ENCODE results near the gene DNAH17.

DNAH17 gene

DNA sequence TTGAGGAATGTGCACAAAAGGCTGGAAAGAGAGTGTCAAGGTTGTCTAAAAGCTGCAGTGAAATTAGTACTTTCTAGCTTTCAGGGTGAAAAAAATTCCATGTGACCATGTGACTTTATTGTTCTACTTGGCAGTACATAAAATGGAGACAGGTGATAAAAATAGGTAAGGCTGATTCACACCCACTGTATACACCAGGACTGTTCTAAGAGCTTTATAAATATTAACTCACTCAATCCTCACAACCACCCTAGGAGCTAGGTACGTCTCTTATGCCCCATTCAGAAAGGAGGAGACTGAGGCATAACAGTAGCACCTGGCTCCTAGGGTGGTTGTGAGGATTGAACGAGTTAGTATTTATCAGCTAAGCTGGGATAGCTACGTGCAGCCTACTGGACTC, 28.2 kb upstream of the DNAH17 start:
- no peak for DNase-seq

DNA sequence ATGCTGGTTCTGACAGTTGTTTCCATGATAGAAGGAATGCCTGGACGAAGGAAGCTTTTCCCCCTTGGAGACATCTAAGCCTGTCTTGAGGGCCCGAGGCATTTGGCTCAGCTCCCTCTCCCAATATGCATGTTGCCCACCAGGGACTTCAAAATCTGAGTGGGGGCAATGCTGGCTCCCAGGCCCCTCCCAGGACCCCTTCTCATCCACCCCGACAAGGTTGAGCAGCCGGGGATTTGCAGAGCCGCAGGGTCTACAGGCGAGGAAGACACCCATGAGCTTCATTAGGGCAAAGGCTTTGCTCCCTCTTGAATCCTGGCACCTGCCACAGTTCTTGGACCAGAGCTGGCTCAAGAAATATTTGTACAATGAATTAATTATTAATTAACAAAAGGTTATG, 25.1 kb upstream of the DNAH17 start:
- DNase-seq = no peak

GRCh38 chr17:78601577-78602190, 24.5 kb upstream of the DNAH17 start:
- DNase-seq = no peak

- DNase-seq = peak; percentile 26
Measured at GRCh38 chr17:78600181-78600721, 23.1 kb upstream of the DNAH17 start.

GRCh38 chr17:78599419-78599818, 22.2 kb upstream of the DNAH17 start:
- peak; percentile 49 for DNase-seq

DNA sequence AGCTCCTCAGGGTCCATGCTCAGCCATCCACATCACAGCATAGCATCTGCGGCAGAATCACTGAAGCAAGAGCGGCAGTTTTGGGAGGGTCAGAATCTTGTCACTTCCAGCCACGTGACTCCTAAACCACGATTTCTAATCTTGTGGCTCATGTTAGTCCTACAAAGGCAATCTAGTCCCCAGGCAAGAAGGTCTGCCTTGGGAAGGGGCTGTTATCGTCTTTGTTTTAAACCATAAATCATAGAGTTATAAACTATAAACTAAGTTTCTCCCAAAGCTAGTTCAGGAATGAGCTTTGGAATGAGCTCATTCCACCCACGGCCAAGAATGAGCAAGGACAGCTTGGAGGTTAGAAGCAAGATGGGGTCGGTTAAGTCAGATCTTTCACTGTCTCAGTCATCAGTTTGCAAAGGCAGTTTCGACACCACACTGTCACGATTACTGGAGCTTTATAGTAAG, 20.8 kb upstream of the DNAH17 start:
- peak; percentile 82 for DNase-seq

GRCh38 chr17:78596871-78597764, 19.9 kb upstream of the DNAH17 start:
- no peak for DNase-seq

DNA sequence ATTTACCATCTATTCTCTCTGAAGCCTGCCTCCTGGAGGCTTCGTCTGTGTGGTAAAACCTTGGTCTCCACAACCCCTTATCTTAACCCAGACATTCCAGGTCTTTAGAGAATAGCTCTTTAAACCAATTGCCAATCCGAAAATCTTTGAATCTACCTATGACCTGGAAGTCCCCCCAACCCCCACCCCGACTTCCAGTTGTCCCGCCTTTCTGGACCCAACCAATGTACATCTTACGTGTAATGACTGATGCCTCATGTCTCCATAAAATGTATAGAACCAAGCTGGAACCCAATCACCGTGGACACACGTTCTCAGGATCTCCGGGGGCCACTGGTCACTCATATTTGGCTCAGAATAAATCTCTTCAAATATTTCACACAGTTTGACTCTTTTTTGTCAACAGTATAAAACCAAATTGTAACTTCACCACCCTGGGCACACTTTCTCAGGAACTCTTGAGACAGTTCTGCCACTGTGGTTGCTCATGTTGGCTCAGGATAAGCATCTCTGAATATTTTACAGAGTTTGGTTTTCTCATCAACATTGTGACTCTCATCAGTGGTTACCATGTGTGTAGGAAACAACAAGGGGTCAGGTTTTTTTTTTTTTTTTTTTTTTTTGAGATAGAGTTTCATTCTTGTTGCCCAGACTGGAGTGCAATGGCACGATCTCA, 18.1 kb upstream of the DNAH17 start:
- DNase-seq = no peak

DNA sequence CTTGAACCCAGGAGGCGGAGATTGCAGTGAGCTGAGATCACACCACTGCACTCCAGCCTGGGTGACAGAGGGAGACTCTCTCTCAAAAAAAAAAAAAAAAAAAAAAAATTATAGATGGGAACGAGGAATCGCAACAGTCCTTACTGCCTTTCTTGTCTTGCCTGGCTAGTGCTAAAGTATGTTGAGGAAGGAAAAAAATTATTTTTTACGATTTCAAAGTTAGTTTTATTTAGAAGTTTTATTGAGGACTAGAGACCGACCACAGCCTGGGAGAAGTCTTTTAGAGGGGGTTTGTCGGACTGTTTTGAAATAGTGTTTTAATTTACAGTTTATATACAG, 15.8 kb upstream of the DNAH17 start:
- DNase-seq = no peak

GRCh38 chr17:78591263-78591671, 14.1 kb upstream of the DNAH17 start:
- DNase-seq = no peak

DNA sequence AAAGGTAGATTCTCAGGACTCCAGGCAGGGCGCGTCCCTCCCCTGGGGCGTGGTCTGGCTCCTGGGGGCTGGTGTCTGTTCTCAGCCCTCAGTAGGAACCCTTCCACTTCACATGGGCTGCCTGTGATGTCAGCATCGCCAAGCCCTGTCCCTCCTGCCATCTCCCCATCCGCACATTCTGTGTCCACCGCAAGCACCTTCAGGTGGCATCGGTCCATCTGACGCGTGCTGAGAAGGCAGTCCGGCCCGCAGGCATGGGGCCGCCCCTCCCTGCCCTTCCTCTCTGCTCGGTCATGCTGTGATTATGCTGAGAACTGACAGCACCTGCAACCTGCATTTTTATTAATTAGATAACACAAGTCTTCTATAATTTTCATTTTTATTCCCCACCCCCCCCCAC, 12.7 kb upstream of the DNAH17 start:
- DNase-seq = no peak

DNA sequence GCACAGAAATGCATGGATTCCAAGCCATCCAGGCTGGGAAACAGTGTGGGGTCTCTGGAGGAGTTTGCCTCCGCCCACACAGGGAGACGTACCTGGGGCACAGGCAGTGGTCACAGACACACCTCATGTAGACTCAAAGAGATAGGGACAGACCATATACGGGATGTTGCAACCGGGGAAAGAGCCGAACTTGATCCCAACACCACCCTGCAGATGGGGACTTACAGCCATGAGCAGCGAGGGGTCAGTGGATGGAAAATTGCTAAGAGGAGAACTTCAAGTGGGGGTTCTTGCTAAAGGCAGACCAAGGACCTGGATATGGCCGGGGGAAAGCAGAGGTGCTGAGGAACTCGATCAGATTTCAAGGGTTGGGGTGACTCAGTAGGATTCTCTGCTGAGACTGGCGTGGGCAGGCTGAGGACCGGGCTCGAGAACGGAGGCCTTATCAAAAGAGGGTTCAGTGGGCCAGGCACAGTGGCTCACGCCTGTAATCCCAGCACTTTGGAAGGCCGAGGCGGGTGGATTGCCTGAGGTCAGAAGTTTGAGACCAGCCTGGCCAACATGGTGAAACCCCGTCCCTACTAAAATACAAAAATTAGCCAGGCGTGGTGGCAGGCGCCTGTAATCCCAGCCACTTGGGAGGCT, 12.0 kb upstream of the DNAH17 start:
- DNase-seq = no peak

DNA sequence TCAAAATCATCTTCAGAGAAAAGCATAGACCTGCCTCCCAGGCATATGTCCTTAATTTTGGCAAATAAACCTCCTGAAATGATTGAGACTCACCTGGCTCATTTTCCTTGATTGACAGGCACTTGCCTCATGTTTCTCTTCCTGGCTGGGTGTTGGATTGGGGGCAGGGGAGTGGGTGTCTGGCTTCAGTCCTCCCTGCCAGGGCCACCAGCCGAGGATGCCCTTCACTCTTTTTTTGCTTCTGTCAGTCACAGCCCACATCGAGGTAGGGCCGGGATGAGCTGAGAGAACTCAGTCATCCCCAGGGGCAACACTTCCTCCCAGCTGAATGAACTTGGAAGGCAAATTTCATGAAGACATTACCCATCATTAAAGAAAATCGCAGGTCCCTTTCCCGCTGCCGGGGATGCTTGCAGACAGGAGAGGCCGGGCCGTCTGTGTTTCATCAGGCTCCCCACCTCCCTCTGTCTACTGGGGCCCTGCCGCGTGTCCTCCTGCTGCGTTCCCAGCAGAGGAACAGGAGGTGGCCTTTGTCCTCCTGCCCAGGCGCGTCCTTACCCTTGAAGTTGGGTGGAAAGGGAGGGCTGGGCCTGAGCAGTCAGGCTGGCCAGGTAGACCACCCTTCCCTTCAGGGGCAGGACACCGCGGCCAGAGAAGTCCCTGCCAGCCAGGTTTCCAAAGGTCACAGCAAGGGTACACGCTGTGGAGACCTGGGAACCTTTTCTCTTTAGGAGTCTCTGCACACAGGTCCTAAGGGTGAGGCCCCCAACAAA, 11.2 kb upstream of the DNAH17 start:
- DNase-seq = no peak

- no peak for DNase-seq
Measured at GRCh38 chr17:78585006-78585630, 7.9 kb upstream of the DNAH17 start.

GRCh38 chr17:78583091-78583490, 5.9 kb upstream of the DNAH17 start:
- DNase-seq = no peak

DNA sequence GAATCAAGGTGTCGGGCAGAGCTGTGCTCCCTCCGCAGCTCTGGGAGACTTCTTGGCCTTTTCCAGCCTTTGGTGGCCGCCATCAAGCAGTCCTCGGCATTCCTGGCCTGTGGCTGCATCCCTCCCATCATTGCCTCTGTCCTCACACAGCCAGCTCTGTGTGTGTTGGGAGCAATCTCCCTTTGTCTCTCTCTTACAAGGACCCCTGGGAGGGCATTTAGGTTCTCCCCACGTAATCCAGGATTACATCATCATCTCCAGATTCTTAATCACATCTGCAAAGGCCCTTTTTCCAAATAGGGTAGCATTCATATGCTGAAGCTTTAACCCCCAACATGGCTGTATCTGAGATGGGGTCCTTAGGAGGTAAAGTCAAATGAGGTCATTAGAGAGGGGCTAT, 4.1 kb upstream of the DNAH17 start:
- no peak for DNase-seq

- no peak for DNase-seq
Measured at GRCh38 chr17:78580277-78580804, 3.1 kb upstream of the DNAH17 start.

DNA sequence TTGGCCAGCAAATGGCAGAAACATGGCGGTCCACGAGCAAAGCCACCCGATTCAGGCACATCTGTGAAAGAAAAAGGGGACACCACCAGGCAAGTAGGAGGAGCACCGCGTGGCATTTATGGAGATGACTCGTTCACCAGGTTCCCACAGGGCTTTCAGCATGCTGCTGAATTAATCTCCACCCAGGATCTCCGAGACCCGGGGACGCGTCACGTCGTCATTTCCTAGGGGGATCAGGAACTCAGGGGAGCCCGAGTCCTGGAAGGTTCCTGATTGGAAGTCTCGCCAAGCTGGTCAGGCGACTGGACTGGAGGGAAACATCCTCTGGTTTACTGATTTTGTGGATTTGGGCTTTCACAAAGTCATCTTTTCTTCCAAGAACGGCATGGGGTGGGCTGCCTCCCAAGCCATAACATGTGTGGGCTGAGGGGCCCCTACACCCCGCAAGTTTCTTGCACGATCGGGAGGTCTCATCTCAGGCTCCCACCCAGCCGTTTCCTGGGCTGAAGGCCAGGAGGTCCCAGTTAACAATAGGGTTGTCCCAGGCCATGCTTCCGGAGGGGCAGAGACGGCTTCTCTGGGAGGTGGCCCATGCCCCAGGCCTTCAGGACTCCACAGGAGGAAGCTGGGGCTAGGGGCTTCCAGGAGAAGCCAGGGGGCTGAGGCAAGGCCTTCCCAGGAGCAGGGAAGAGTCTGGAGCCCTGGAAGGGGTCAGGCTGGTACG, 645 bp downstream of the DNAH17 start:
- DNase-seq = no peak

GRCh38 chr17:78575899-78576298, 1.3 kb downstream of the DNAH17 start:
- no peak for DNase-seq

- DNase-seq = no peak
Measured at GRCh38 chr17:78575340-78575739, 1.9 kb downstream of the DNAH17 start.

DNA sequence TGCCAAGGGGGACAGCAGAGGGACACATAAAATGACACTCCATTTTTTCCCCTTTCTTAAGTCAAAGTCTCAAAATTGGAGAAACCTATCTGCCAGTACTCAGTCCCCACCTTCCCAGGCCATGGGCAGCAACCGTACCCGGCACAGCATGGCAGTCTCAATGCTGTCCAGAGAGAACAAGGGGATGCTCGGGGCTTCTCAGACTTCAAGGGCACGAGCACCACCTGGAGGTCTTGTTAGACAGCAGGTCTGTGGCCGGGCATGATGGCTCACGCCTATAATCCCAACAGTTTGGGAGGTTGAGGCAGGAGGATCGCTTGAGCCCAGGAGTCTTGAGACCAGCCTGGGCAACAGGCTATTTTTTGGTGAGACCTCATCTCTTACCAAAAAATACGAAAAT, 3.2 kb downstream of the DNAH17 start:
- no peak for DNase-seq
